HEK293 (cell line): Measurements from ENCODE around the gene CADPS2.

ENCODE experiments used
- GLI2 ChIP-seq: fragments of 450-650 bp; formaldehyde crosslinking; IDR thresholded peaks from 2 replicates; pipeline ENCODE4; 2017; ENCODE audit warnings: missing biosample characterization, missing genetic modification characterization, low read depth, borderline replicate concordance
- SETDB1 ChIP-seq: IDR thresholded peaks from one replicate; pipeline ENCODE4 v1.6.1; 2017; ENCODE audit warnings: mild to moderate bottlenecking, low read length, moderate library complexity, mixed read lengths; ENCODE audit not compliant: insufficient read length
- ZBTB20 ChIP-seq: fragments of 450-650 bp; formaldehyde crosslinking; IDR thresholded peaks from 2 replicates; pipeline ENCODE4 v1.5.1; 2016; ENCODE audit warnings: missing biosample characterization, missing genetic modification characterization
- ZFP37 ChIP-seq: fragments of 450-650 bp; formaldehyde crosslinking; IDR thresholded peaks from 2 replicates; pipeline ENCODE4 v1.5.1; 2016; ENCODE audit warnings: missing biosample characterization, missing genetic modification characterization
- ZNF157 ChIP-seq: fragments of 450-650 bp; formaldehyde crosslinking; IDR thresholded peaks from 2 replicates; pipeline ENCODE4 v1.5.1; 2016; ENCODE audit warnings: missing biosample characterization, missing genetic modification characterization
- ZNF514 ChIP-seq: fragments of 450-650 bp; formaldehyde crosslinking; IDR thresholded peaks from 2 replicates; pipeline ENCODE4 v1.5.1; 2016; ENCODE audit warnings: missing biosample characterization, missing genetic modification characterization
- ZNF660 ChIP-seq: fragments of 450-650 bp; IDR thresholded peaks from 2 replicates; pipeline ENCODE4 v1.5.1; 2018; ENCODE audit warnings: missing biosample characterization, mild to moderate bottlenecking, missing genetic modification characterization
- TF ChIP-seq, protein P1 (sequence below): fragments of 450-650 bp; formaldehyde crosslinking; IDR thresholded peaks from 2 replicates; pipeline ENCODE4 v1.5.1; 2016; ENCODE audit warnings: missing biosample characterization, missing genetic modification characterization
- TF ChIP-seq, protein P2 (sequence below): fragments of 450-650 bp; formaldehyde crosslinking; IDR thresholded peaks from 2 replicates; pipeline ENCODE4 v1.5.1; 2016; ENCODE audit warnings: missing biosample characterization, missing genetic modification characterization
- TF ChIP-seq, protein P3 (sequence below): IDR thresholded peaks from 2 replicates; pipeline ENCODE4 v1.6.1; 2011; ENCODE audit warnings: mild to moderate bottlenecking, low read depth, low read length, borderline replicate concordance

DNA sequence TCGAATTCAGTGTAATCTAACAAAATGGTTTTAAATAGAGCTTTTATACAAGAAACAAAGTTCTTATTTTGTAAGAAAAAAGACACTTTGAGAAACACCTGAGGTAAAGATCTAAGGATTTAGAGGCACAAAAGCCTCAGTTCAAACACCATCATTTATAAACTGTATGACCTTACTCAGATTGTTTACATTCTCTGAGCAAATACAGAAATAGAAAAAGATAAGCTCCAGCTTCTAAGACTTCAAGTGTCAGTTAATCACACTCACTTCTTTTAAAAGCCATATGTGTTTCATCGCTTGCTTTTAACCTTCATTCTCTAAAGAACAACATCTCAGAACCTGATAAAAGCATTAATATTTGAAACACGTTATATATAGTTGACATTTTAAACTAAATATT, 27.9 kb downstream of the CADPS2 start:
- TF ChIP-seq ZNF514 (tag by site-specific recombination) (no peak), SETDB1 (no peak), ZFP37 (tag by site-specific recombination) (no peak), GLI2 (tag by site-specific recombination) (no peak), ZNF660 (tag by site-specific recombination) (no peak), ZBTB20 (tag by site-specific recombination) (no peak), ZNF157 (tag by site-specific recombination) (no peak)
- TF ChIP-seq, protein P1, sequence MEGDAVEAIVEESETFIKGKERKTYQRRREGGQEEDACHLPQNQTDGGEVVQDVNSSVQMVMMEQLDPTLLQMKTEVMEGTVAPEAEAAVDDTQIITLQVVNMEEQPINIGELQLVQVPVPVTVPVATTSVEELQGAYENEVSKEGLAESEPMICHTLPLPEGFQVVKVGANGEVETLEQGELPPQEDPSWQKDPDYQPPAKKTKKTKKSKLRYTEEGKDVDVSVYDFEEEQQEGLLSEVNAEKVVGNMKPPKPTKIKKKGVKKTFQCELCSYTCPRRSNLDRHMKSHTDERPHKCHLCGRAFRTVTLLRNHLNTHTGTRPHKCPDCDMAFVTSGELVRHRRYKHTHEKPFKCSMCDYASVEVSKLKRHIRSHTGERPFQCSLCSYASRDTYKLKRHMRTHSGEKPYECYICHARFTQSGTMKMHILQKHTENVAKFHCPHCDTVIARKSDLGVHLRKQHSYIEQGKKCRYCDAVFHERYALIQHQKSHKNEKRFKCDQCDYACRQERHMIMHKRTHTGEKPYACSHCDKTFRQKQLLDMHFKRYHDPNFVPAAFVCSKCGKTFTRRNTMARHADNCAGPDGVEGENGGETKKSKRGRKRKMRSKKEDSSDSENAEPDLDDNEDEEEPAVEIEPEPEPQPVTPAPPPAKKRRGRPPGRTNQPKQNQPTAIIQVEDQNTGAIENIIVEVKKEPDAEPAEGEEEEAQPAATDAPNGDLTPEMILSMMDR (tag by site-specific recombination), result no peak
- TF ChIP-seq, protein P2, sequence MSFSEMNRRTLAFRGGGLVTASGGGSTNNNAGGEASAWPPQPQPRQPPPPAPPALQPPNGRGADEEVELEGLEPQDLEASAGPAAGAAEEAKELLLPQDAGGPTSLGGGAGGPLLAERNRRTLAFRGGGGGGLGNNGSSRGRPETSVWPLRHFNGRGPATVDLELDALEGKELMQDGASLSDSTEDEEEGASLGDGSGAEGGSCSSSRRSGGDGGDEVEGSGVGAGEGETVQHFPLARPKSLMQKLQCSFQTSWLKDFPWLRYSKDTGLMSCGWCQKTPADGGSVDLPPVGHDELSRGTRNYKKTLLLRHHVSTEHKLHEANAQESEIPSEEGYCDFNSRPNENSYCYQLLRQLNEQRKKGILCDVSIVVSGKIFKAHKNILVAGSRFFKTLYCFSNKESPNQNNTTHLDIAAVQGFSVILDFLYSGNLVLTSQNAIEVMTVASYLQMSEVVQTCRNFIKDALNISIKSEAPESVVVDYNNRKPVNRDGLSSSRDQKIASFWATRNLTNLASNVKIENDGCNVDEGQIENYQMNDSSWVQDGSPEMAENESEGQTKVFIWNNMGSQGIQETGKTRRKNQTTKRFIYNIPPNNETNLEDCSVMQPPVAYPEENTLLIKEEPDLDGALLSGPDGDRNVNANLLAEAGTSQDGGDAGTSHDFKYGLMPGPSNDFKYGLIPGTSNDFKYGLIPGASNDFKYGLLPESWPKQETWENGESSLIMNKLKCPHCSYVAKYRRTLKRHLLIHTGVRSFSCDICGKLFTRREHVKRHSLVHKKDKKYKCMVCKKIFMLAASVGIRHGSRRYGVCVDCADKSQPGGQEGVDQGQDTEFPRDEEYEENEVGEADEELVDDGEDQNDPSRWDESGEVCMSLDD (tag by site-specific recombination), result no peak
- TF ChIP-seq, protein P3, sequence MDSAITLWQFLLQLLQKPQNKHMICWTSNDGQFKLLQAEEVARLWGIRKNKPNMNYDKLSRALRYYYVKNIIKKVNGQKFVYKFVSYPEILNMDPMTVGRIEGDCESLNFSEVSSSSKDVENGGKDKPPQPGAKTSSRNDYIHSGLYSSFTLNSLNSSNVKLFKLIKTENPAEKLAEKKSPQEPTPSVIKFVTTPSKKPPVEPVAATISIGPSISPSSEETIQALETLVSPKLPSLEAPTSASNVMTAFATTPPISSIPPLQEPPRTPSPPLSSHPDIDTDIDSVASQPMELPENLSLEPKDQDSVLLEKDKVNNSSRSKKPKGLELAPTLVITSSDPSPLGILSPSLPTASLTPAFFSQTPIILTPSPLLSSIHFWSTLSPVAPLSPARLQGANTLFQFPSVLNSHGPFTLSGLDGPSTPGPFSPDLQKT, result no peak
